ENCODE results near the gene CLDN6. TPM values are rescaled to one million over a fixed set of nuclear protein-coding genes. Genes with fewer than 3 reads are reported as not detected.

CLDN6 gene
- total RNA-seq, 1 donor = under 0.01 TPM

GRCh38 chr16:2969545-2970521 is 48.1 kb downstream of the CLDN6 start:
- Histone ChIP-seq H3K27me3 (ENCODE audit: insufficient read depth, low read length) (peaks cover 29% of the 10 kb centered on the region), H3K4me3 (ENCODE audit: insufficient read depth, low read length) (peak overlapping the region; percentile 81), H3K9me3 (ENCODE audit: low read depth, low read length) (no peaks in the 10 kb centered on the region), H3K4me2 (ENCODE audit: insufficient read depth, low read length) (peak overlapping the region; percentile 78), H2AFZ (ENCODE audit: low read length) (peak overlapping the region; percentile 80), H3K27ac (ENCODE audit: low read depth, low read length) (no peak overlapping the region), H3K4me1 (ENCODE audit: insufficient read depth, low read length) (peaks cover 4% of the 10 kb centered on the region), H3K36me3 (ENCODE audit: insufficient read depth, low read length) (no peaks in the 10 kb centered on the region), H3K79me2 (ENCODE audit: insufficient read depth, low read length) (peaks cover 2% of the 10 kb centered on the region), H4K20me1 (ENCODE audit: insufficient read depth, low read length) (peaks cover 12% of the 10 kb centered on the region)
- peak; percentile 99 for DNase-seq (ENCODE audit: insufficient read length, low spot score, missing footprints)
- TF ChIP-seq CTCF (IDR thresholded peaks at IDR 0.05; ENCODE audit: extremely low read depth, low read depth, low read length) = peak; percentile 44

GRCh38 chr16:2968738-2969544 is 49.0 kb downstream of the CLDN6 start, which contains the start of gene PAQR4:
Gene PAQR4 (plus strand): TSS chr16:2969348. CDS start chr16:2969675, 327 bp downstream.
- peak within 1 kb of the TSS; percentile 81 for H3K4me3 ChIP-seq (ENCODE audit: insufficient read depth, low read length)
- TF ChIP-seq CTCF (IDR thresholded peaks at IDR 0.05; ENCODE audit: extremely low read depth, low read depth, low read length) = no peak
- peak within 1 kb of the TSS; percentile 80 for H2AFZ ChIP-seq (ENCODE audit: low read length)
- no peaks in the 10 kb centered on the region for H3K9me3 ChIP-seq (ENCODE audit: low read depth, low read length)
- H3K36me3 ChIP-seq (ENCODE audit: insufficient read depth, low read length) = no peaks in the 10 kb centered on the region
- DNase-seq (ENCODE audit: insufficient read length, low spot score, missing footprints) = peak; percentile 100
- H4K20me1 ChIP-seq (ENCODE audit: insufficient read depth, low read length) = peaks cover 12% of the 10 kb centered on the region
- H3K79me2 ChIP-seq (ENCODE audit: insufficient read depth, low read length) = peaks cover 2% of the 10 kb centered on the region
- H3K4me2 ChIP-seq (ENCODE audit: insufficient read depth, low read length) = peak within 1 kb of the TSS; percentile 78
- H3K27me3 ChIP-seq (ENCODE audit: insufficient read depth, low read length) = peaks cover 38% of the 10 kb centered on the region
- H3K4me1 ChIP-seq (ENCODE audit: insufficient read depth, low read length) = peaks cover 4% of the 10 kb centered on the region
- H3K27ac ChIP-seq (ENCODE audit: low read depth, low read length) = no peak within 1 kb of the TSS

- Histone ChIP-seq H3K4me2 (ENCODE audit: insufficient read depth, low read length) (peak overlapping the region; percentile 78), H3K4me1 (ENCODE audit: insufficient read depth, low read length) (peaks cover 4% of the 10 kb centered on the region), H3K27ac (ENCODE audit: low read depth, low read length) (no peak overlapping the region), H4K20me1 (ENCODE audit: insufficient read depth, low read length) (peaks cover 12% of the 10 kb centered on the region), H3K9me3 (ENCODE audit: low read depth, low read length) (no peaks in the 10 kb centered on the region), H3K36me3 (ENCODE audit: insufficient read depth, low read length) (no peaks in the 10 kb centered on the region), H3K4me3 (ENCODE audit: insufficient read depth, low read length) (peak overlapping the region; percentile 81), H2AFZ (ENCODE audit: low read length) (no peak overlapping the region), H3K27me3 (ENCODE audit: insufficient read depth, low read length) (peaks cover 43% of the 10 kb centered on the region), H3K79me2 (ENCODE audit: insufficient read depth, low read length) (peaks cover 2% of the 10 kb centered on the region)
- TF ChIP-seq CTCF (IDR thresholded peaks at IDR 0.05; ENCODE audit: extremely low read depth, low read depth, low read length) = no peak
- no peak for DNase-seq (ENCODE audit: insufficient read length, low spot score, missing footprints)
These were observed 49.6 kb downstream of the CLDN6 start for GRCh38 chr16:2968368-2968737.
